Karpas-422 (cell line): ENCODE results near the gene PRC1. TPM values are rescaled to one million over a fixed set of nuclear protein-coding genes. Genes with fewer than 3 reads are reported as not detected.

Experiments
- DNase-seq: peaks from one replicate; pipeline ENCODE4 v3.0.0-alpha.2; 2015
- H2AFZ ChIP-seq: fragments of 200-600 bp; sonication (generic); 2 replicates; pipeline ENCODE4 v1.6.1; 2014; ENCODE audit warnings: antibody characterized with exemption, low read length, mixed read lengths
- H3K27ac ChIP-seq: fragments of 200-600 bp; sonication (generic); 2 replicates; pipeline ENCODE4 v1.5.1; 2014; ENCODE audit warnings: mild to moderate bottlenecking, low read length, moderate library complexity
- H3K27me3 ChIP-seq: fragments of 200-600 bp; sonication (generic); 2 replicates; pipeline ENCODE4 v1.6.1; 2014; ENCODE audit warnings: low read length, mixed read lengths
- H3K36me3 ChIP-seq: fragments of 200-600 bp; sonication (generic); 2 replicates; pipeline ENCODE4 v1.6.1; 2014; ENCODE audit warnings: low read length, mixed read lengths; ENCODE audit not compliant: insufficient read depth
- H3K4me1 ChIP-seq: fragments of 200-600 bp; sonication (generic); 2 replicates; pipeline ENCODE4 v1.6.1; 2014; ENCODE audit warnings: mild to moderate bottlenecking, low read length, mixed read lengths
- H3K4me2 ChIP-seq: fragments of 200-600 bp; sonication (generic); 2 replicates; pipeline ENCODE4 v1.6.1; 2014; ENCODE audit warnings: low read length, low read depth, mild to moderate bottlenecking; ENCODE audit not compliant: poor library complexity, severe bottlenecking
- H3K4me3 ChIP-seq: fragments of 200-600 bp; sonication (generic); 2 replicates; pipeline ENCODE4 v1.5.1; 2014; ENCODE audit warnings: mild to moderate bottlenecking, antibody characterized with exemption, low read length, mixed read lengths
- H3K79me2 ChIP-seq: fragments of 200-600 bp; sonication (generic); 2 replicates; pipeline ENCODE4 v1.6.1; 2014; ENCODE audit warnings: mild to moderate bottlenecking, low read length, mixed read lengths
- H3K9ac ChIP-seq: fragments of 200-600 bp; sonication (generic); 2 replicates; pipeline ENCODE4 v1.6.0; 2014; ENCODE audit warnings: low read length
- H3K9me2 ChIP-seq: fragments of 200-600 bp; sonication (generic), shearing (Covaris generic); replicated peaks from 2 replicates; pipeline ENCODE4 v1.6.0; 2014; ENCODE audit warnings: mild to moderate bottlenecking, low read length, moderate library complexity; ENCODE audit not compliant: insufficient read depth
- H3K9me3 ChIP-seq: fragments of 300-700, 200-600 bp; sonication (generic); 2 replicates; pipeline ENCODE4 v1.6.1; 2014; ENCODE audit warnings: low read length, mixed read lengths
- H4K20me1 ChIP-seq: fragments of 200-600 bp; sonication (generic); 2 replicates; pipeline ENCODE4 v1.6.1; 2014; ENCODE audit warnings: mild to moderate bottlenecking, antibody characterized with exemption, low read length, low read depth; ENCODE audit not compliant: insufficient read depth
- total RNA-seq: library from RNA; depleted of rRNA; stranded (reverse); fragments of >200 nt; shearing (Covaris generic); gene quantifications from 2 replicates; pipeline ENCODE4 v1.2.3, GENCODE V29; 2014; ENCODE audit warnings: low replicate concordance

Gene PRC1
- total RNA-seq, 1 experiment from 2014 or later, result 87.5 TPM

GRCh38 chr15:91001209-91001608 lies 6.9 kb upstream of the PRC1 start:
- no peak overlapping the region for H2AFZ ChIP-seq
- H3K4me3 ChIP-seq, result no peak overlapping the region
- no peaks in the 10 kb centered on the region for H4K20me1 ChIP-seq
- no peak overlapping the region for H3K9ac ChIP-seq
- no peak for DNase-seq
- no peak overlapping the region for H3K27ac ChIP-seq
- H3K4me2 ChIP-seq, result no peak overlapping the region
- no peaks in the 10 kb centered on the region for H3K9me3 ChIP-seq
- H3K79me2 ChIP-seq, result peaks cover 12% of the 10 kb centered on the region
- H3K36me3 ChIP-seq, result peaks cover 28% of the 10 kb centered on the region
- no peaks in the 10 kb centered on the region for H3K9me2 ChIP-seq
- no peaks in the 10 kb centered on the region for H3K4me1 ChIP-seq
- H3K27me3 ChIP-seq, result no peaks in the 10 kb centered on the region

DNA sequence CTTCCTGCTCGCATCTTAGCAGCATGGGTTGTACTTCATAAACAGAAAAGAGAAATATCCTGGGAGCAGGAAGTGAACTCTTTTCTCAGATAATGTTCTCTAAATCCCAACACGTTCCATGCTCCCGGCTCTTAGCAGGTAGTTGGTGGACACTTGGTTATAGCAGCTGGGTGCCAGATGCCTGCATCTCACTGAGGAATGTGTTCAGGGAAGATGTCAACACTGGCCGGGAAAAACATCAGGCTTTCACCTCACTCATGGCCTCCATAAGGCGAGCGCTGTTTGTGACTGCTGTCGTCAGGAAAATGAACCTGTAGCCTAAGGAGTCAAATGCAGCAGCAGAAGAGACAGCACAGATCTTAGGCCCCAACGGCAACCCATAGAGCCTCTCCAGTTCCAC lies 4.4 kb upstream of the PRC1 start:
- no peak overlapping the region for H3K27ac ChIP-seq
- H3K9me3 ChIP-seq, result no peaks in the 10 kb centered on the region
- no peaks in the 10 kb centered on the region for H4K20me1 ChIP-seq
- DNase-seq, result no peak
- H3K4me3 ChIP-seq, result no peak overlapping the region
- H3K4me1 ChIP-seq, result peaks cover 6% of the 10 kb centered on the region; the same call in 1 of the 2 replicates
- H3K9me2 ChIP-seq, result no peaks in the 10 kb centered on the region
- no peak overlapping the region for H3K9ac ChIP-seq
- H3K36me3 ChIP-seq, result peaks cover 21% of the 10 kb centered on the region; the same call in 1 of the 2 replicates
- H3K79me2 ChIP-seq, result peaks cover 35% of the 10 kb centered on the region
- H3K4me2 ChIP-seq, result no peak overlapping the region
- H3K27me3 ChIP-seq, result no peaks in the 10 kb centered on the region
- H2AFZ ChIP-seq, result no peak overlapping the region

- peak overlapping the region; percentile 97 for H3K9ac ChIP-seq
- peak overlapping the region; percentile 85 for H3K4me2 ChIP-seq
- peak overlapping the region; percentile 58 for H3K27ac ChIP-seq
- H4K20me1 ChIP-seq, result no peaks in the 10 kb centered on the region
- no peaks in the 10 kb centered on the region for H3K9me3 ChIP-seq
- peaks cover 80% of the 10 kb centered on the region for H3K79me2 ChIP-seq
- H3K36me3 ChIP-seq, result peaks cover 11% of the 10 kb centered on the region; the same call in 1 of the 2 replicates
- H3K9me2 ChIP-seq, result no peaks in the 10 kb centered on the region
- peak overlapping the region; percentile 80 for H3K4me3 ChIP-seq
- no peaks in the 10 kb centered on the region for H3K27me3 ChIP-seq
- DNase-seq, result peak; percentile 61
- peaks cover 34% of the 10 kb centered on the region for H3K4me1 ChIP-seq
- H2AFZ ChIP-seq, result peak overlapping the region; percentile 4; the same call in 1 of the 2 replicates
Measured at GRCh38 chr15:90994059-90994416, 297 bp downstream of the PRC1 start.

GRCh38 chr15:90991587-90992285 lies 2.6 kb downstream of the PRC1 start:
- peak overlapping the region; percentile 85 for H3K4me2 ChIP-seq
- H3K27ac ChIP-seq, result no peak overlapping the region
- H3K4me3 ChIP-seq, result no peak overlapping the region; the same call in 1 of the 2 replicates
- no peak overlapping the region for H3K9ac ChIP-seq
- H3K36me3 ChIP-seq, result no peaks in the 10 kb centered on the region
- no peaks in the 10 kb centered on the region for H3K9me3 ChIP-seq
- DNase-seq, result no peak
- peaks cover 96% of the 10 kb centered on the region for H3K79me2 ChIP-seq
- no peaks in the 10 kb centered on the region for H3K27me3 ChIP-seq
- no peak overlapping the region for H2AFZ ChIP-seq
- no peaks in the 10 kb centered on the region for H3K9me2 ChIP-seq
- no peaks in the 10 kb centered on the region for H4K20me1 ChIP-seq
- peaks cover 54% of the 10 kb centered on the region for H3K4me1 ChIP-seq

DNA sequence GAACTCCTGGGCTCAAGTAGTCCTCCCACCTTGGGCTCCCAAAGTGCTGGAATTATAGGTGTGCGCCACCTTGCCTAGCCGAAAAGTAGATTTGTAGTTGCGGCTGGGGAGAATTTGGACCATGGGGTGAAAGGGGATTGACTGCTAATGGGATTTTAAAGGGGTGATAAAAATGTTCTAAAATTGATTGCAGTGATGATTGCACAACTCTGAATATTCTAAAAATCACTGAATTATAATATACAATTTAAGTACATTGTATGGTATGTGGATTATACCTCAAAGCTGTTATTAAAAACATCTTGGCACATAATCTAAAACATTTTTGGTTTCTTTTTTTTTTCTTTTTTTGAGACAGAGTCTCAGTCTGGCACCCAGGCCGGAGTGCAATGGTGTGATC lies 3.9 kb downstream of the PRC1 start:
- H3K79me2 ChIP-seq, result peaks cover 96% of the 10 kb centered on the region
- no peak overlapping the region for H3K9ac ChIP-seq
- no peak overlapping the region for H2AFZ ChIP-seq
- no peaks in the 10 kb centered on the region for H3K9me2 ChIP-seq
- peaks cover 51% of the 10 kb centered on the region for H3K4me1 ChIP-seq
- DNase-seq, result no peak
- no peaks in the 10 kb centered on the region for H3K9me3 ChIP-seq
- no peak overlapping the region for H3K4me2 ChIP-seq
- H4K20me1 ChIP-seq, result no peaks in the 10 kb centered on the region
- no peak overlapping the region for H3K4me3 ChIP-seq
- H3K27me3 ChIP-seq, result no peaks in the 10 kb centered on the region
- H3K36me3 ChIP-seq, result no peaks in the 10 kb centered on the region
- no peak overlapping the region for H3K27ac ChIP-seq

DNA sequence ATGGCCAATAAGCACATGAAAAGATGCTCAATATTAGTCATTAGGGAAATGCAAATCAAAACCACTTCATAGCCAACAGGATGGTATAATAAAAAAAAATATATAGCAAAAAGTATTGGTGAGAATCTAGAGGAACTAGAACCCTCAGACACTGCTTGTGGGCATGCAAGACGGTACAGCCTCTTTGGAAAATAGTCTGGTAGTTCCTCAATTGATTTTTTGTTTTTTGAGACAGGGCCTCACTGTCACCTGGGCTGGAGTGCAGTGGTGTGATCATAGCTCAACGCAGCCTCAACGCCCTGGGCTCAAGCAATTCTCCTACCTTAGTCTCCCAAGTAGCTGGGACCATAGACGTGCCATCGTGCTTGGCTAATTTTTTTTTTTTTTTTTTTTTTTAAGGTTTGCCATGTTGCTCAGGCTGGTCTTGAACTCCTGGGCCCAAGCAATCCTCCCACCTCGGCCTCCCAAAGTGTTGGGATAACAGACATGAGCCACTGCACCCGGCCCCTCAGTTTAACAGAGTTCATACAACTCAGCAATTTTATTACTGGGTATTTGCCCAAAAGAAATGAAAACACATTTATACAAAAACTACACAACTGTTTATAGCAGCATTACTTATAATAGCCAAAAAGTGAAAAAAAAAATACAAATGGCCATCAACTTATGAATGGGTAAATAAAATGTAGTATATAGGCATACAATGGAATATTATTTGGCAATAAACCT lies 5.1 kb downstream of the PRC1 start:
- peak overlapping the region; percentile 30; the same call in 1 of the 2 replicates for H3K9ac ChIP-seq
- H3K4me1 ChIP-seq, result peaks cover 48% of the 10 kb centered on the region
- peaks cover 98% of the 10 kb centered on the region for H3K79me2 ChIP-seq
- H2AFZ ChIP-seq, result no peak overlapping the region
- no peaks in the 10 kb centered on the region for H3K9me3 ChIP-seq
- H3K36me3 ChIP-seq, result peaks cover 7% of the 10 kb centered on the region; the same call in 1 of the 2 replicates
- H3K4me3 ChIP-seq, result no peak overlapping the region; the same call in 1 of the 2 replicates
- H4K20me1 ChIP-seq, result no peaks in the 10 kb centered on the region
- peak overlapping the region; percentile 58 for H3K27ac ChIP-seq
- H3K27me3 ChIP-seq, result no peaks in the 10 kb centered on the region
- peak overlapping the region; percentile 45 for H3K4me2 ChIP-seq
- no peaks in the 10 kb centered on the region for H3K9me2 ChIP-seq
- peak; percentile 64 for DNase-seq

DNA sequence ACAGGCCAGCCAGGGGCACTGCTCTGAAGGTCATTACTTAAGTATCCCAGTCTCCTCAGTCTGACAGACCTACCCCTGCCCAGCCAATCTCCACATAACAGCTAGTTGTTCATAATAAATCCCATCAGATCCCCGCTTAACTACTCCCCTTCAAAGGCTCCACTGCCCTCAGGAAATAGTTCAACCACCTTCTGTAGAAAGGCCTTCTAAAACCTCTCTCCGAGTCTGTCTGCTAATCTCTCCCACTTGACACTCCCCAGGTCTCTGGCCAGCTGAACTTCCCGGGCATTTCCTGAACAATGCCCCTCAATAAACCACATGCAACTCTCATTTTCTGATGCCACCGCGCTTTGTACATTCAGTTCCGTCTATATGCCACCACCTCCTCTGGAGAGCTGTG lies 6.0 kb downstream of the PRC1 start:
- DNase-seq, result no peak
- H3K36me3 ChIP-seq, result peaks cover 16% of the 10 kb centered on the region
- H3K9ac ChIP-seq, result peak overlapping the region; percentile 30
- no peaks in the 10 kb centered on the region for H3K27me3 ChIP-seq
- peaks cover 98% of the 10 kb centered on the region for H3K79me2 ChIP-seq
- H3K9me3 ChIP-seq, result no peaks in the 10 kb centered on the region
- no peaks in the 10 kb centered on the region for H3K9me2 ChIP-seq
- H4K20me1 ChIP-seq, result no peaks in the 10 kb centered on the region
- no peak overlapping the region for H2AFZ ChIP-seq
- H3K4me3 ChIP-seq, result no peak overlapping the region
- H3K27ac ChIP-seq, result peak overlapping the region; percentile 58
- H3K4me1 ChIP-seq, result peaks cover 48% of the 10 kb centered on the region
- peak overlapping the region; percentile 45 for H3K4me2 ChIP-seq

- H3K4me1 ChIP-seq, result peaks cover 44% of the 10 kb centered on the region
- no peak overlapping the region for H3K4me3 ChIP-seq
- peak overlapping the region; percentile 45 for H3K4me2 ChIP-seq
- H3K36me3 ChIP-seq, result peaks cover 22% of the 10 kb centered on the region
- H4K20me1 ChIP-seq, result no peaks in the 10 kb centered on the region
- no peak for DNase-seq
- peak overlapping the region; percentile 58 for H3K27ac ChIP-seq
- H3K9ac ChIP-seq, result peak overlapping the region; percentile 30
- H3K9me2 ChIP-seq, result no peaks in the 10 kb centered on the region
- no peak overlapping the region for H2AFZ ChIP-seq
- no peaks in the 10 kb centered on the region for H3K9me3 ChIP-seq
- peaks cover 96% of the 10 kb centered on the region for H3K79me2 ChIP-seq
- no peaks in the 10 kb centered on the region for H3K27me3 ChIP-seq
Measured at GRCh38 chr15:90987561-90988141, 6.7 kb downstream of the PRC1 start.
